Stomach smooth muscle (tissue), 2 donors: ENCODE measurements around the gene PSMA1.
"Not testable (repeated sequence)": the region's sequence is repeated elsewhere in the genome, so short reads cannot be mapped to it uniquely, and the experiment has no call there.

Experiments
- H3K27ac ChIP-seq: one replicate; pipeline ENCODE4 v1.7.0; 2013; ENCODE audit warnings: mild to moderate bottlenecking, low read length, inconsistent platforms
- H3K27me3 ChIP-seq, 2 donors: one replicate each; pipeline ENCODE4 v1.7.0; 2013; ENCODE audit warnings: low read length in 2 of 2; ENCODE audit not compliant: insufficient read depth in 2 of 2, control insufficient read depth in 1 of 2
- H3K36me3 ChIP-seq, 2 donors: one replicate each; pipeline ENCODE4 v1.7.0; 2013; ENCODE audit warnings: low read length in 2 of 2; ENCODE audit not compliant: control insufficient read depth in 2 of 2, insufficient read depth in 2 of 2
- H3K4me1 ChIP-seq: one replicate; pipeline ENCODE4 v1.7.0; 2013; ENCODE audit warnings: low read length; ENCODE audit not compliant: control insufficient read depth, insufficient read depth
- H3K4me3 ChIP-seq, 2 donors: one replicate each; pipeline ENCODE4 v1.7.0; 2013; ENCODE audit warnings: low read length in 2 of 2
- H3K9ac ChIP-seq, 2 donors: one replicate each; pipeline ENCODE4 v1.7.0; 2013; ENCODE audit warnings: low read length in 2 of 2, mild to moderate bottlenecking in 1 of 2
- H3K9me3 ChIP-seq, 2 donors: one replicate each; pipeline ENCODE4 v1.7.0; 2013; ENCODE audit warnings: low read length in 2 of 2; ENCODE audit not compliant: control insufficient read depth in 2 of 2
- donor health status: healthy.
- donor health status: Pancreatic carcinoma.

The PSMA1 gene

DNA sequence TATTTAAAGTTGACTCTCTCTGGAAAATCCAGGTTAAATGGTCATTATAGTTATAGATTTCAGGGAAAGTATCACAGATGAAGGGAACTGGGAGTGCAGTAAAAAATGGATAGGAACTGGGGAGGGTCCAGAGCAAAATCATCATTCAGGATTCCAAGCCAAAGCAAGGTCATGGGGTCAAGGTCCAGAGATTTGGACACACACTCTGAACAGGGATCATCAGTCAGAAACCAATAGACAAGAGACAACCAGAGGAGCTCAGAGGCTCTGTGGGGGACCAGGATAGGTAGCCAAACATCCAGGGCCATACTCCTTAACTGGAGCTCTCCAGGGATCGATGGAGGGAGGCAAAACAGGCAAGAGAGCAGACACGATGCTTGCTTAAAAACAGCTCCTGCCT, 27.3 kb upstream of the PSMA1 start:
- H3K36me3 ChIP-seq, result no peaks in the 10 kb centered on the region
- H3K4me1 ChIP-seq, result no peaks in the 10 kb centered on the region
- no peaks in the 10 kb centered on the region for H3K27me3 ChIP-seq
- H3K9me3 ChIP-seq, result no peaks in the 10 kb centered on the region
- no peak overlapping the region for H3K9ac ChIP-seq
- no peak overlapping the region for H3K4me3 ChIP-seq
- H3K27ac ChIP-seq, result no peak overlapping the region

GRCh38 chr11:14546672-14547071, 26.5 kb upstream of the PSMA1 start:
- Histone ChIP-seq H3K9me3 (no peaks in the 10 kb centered on the region), H3K27me3 (no peaks in the 10 kb centered on the region), H3K27ac (no peak overlapping the region), H3K4me3 (no peak overlapping the region), H3K4me1 (no peaks in the 10 kb centered on the region), H3K9ac (no peak overlapping the region), H3K36me3 (no peaks in the 10 kb centered on the region)

DNA sequence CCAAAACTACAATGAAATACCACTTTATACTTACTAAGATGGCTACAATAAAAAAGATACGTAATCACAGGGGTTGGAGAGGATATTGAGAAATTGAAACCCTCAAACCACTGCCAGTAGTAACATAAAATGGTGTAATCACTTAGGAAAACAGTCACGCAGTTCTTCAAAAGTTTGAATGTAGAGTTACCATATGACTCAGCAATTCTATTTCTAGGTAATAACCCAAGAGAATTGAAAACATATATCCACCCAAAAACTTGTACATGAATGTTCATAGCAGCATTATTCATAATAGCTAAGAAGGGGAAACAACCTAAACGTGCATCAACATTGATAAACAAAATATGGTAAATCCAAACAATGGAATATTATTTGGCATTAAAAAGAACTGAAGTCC, 24.4 kb upstream of the PSMA1 start:
- Histone ChIP-seq H3K9ac (no peak overlapping the region), H3K27ac (no peak overlapping the region)

DNA sequence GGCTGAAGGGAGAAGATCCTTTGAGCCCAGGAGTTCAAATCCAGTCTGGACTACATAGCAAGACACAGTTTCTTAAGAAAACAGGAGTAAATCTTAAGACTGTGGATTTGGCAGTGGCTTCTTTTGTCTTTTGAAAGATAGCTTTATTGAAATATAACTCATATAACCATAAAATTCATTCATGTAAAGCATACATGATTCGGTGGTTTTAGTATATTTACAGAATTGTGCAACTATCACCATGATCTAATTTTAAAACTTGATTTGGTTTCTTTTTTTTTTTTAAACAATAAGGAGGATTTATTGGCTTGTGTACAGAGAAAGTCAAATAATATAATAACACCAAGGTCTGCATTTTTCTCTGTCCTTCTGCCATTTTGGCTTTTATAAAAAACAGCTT, 23.1 kb upstream of the PSMA1 start:
- Histone ChIP-seq H3K27ac (no peak overlapping the region), H3K9me3 (no peaks in the 10 kb centered on the region), H3K4me3 (no peak overlapping the region), H3K27me3 (no peaks in the 10 kb centered on the region), H3K4me1 (no peaks in the 10 kb centered on the region), H3K36me3 (no peaks in the 10 kb centered on the region), H3K9ac (no peak overlapping the region)

More for the DNA sequence above, 24.4 kb upstream of the PSMA1 start:
- H3K9me3 ChIP-seq, result no peaks in the 10 kb centered on the region
- H3K36me3 ChIP-seq, result no peaks in the 10 kb centered on the region
- no peak overlapping the region for H3K4me3 ChIP-seq
- H3K27me3 ChIP-seq, result no peaks in the 10 kb centered on the region
- H3K4me1 ChIP-seq, result no peaks in the 10 kb centered on the region

DNA sequence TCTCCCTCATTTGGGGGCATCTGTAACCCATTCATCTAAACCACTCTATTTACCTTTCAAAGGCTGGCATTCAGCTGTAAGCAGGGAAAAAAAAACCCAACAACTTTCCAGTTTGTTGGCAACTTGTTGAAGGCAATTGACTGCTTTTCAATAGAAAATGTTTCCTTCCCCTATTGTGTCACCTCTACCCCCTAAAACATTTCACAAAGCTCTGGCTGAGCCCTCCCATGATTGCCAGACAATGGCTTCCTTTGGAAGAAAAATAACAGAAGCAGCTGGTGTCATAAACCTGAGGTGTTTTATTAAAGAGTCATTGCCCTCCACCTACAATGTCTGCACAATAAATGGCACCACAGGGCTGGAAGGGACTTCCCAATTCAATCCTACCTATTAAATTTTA, 22.1 kb upstream of the PSMA1 start:
- no peak overlapping the region for H3K27ac ChIP-seq

GRCh38 chr11:14541192-14541947, 21.2 kb upstream of the PSMA1 start:
- H3K4me3 ChIP-seq, result no peak overlapping the region
- no peaks in the 10 kb centered on the region for H3K4me1 ChIP-seq
- H3K27ac ChIP-seq, result no peak overlapping the region
- H3K9ac ChIP-seq, result no peak overlapping the region
- no peaks in the 10 kb centered on the region for H3K27me3 ChIP-seq
- no peaks in the 10 kb centered on the region for H3K9me3 ChIP-seq
- H3K36me3 ChIP-seq, result no peaks in the 10 kb centered on the region

More for the DNA sequence above, 22.1 kb upstream of the PSMA1 start:
- H3K27me3 ChIP-seq, result no peaks in the 10 kb centered on the region
- H3K9ac ChIP-seq, result no peak overlapping the region
- H3K4me3 ChIP-seq, result no peak overlapping the region
- no peaks in the 10 kb centered on the region for H3K4me1 ChIP-seq
- no peaks in the 10 kb centered on the region for H3K9me3 ChIP-seq
- H3K36me3 ChIP-seq, result no peaks in the 10 kb centered on the region

DNA sequence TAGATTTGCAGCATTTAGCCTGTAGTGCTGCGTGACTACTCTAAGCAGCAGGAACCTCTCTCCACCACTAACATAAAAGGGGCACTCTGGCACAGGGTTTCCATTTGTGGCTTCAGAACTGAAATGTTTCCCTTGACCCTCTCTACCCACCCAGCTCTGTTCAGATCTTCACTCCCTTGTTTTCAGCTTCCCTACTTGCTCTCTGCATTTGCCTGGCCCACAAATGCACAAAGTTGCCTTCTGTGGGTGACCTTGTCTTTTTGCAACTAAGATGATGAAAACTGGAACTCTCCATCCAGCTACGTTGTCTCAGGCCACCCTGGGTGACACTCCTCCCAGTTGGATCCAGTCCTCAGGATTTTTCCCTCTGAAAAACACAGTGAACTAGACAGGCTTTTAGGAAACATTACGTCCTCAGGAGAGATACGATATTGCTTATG, 19.8 kb upstream of the PSMA1 start:
- H3K27me3 ChIP-seq, result no peaks in the 10 kb centered on the region
- H3K4me1 ChIP-seq, result no peaks in the 10 kb centered on the region
- no peak overlapping the region for H3K27ac ChIP-seq
- H3K9ac ChIP-seq, result no peak overlapping the region
- H3K36me3 ChIP-seq, result no peaks in the 10 kb centered on the region
- no peaks in the 10 kb centered on the region for H3K9me3 ChIP-seq
- H3K4me3 ChIP-seq, result no peak overlapping the region

- no peak overlapping the region for H3K27ac ChIP-seq
- H3K4me3 ChIP-seq, result no peak overlapping the region
- H3K36me3 ChIP-seq, result no peaks in the 10 kb centered on the region
- H3K9ac ChIP-seq, result no peak overlapping the region
- no peaks in the 10 kb centered on the region for H3K9me3 ChIP-seq
- no peaks in the 10 kb centered on the region for H3K27me3 ChIP-seq
- no peaks in the 10 kb centered on the region for H3K4me1 ChIP-seq
These were observed 18.9 kb upstream of the PSMA1 start for GRCh38 chr11:14538926-14539554.

GRCh38 chr11:14538271-14538925, 18.2 kb upstream of the PSMA1 start:
- no peaks in the 10 kb centered on the region for H3K36me3 ChIP-seq
- H3K9ac ChIP-seq, result no peak overlapping the region
- no peaks in the 10 kb centered on the region for H3K27me3 ChIP-seq
- H3K27ac ChIP-seq, result no peak overlapping the region
- H3K4me1 ChIP-seq, result no peaks in the 10 kb centered on the region
- H3K4me3 ChIP-seq, result no peak overlapping the region
- no peaks in the 10 kb centered on the region for H3K9me3 ChIP-seq

GRCh38 chr11:14537134-14537599, 17.0 kb upstream of the PSMA1 start:
- H3K9ac ChIP-seq, result no peak overlapping the region
- no peaks in the 10 kb centered on the region for H3K4me1 ChIP-seq
- no peak overlapping the region for H3K4me3 ChIP-seq
- no peaks in the 10 kb centered on the region for H3K27me3 ChIP-seq
- H3K9me3 ChIP-seq, result no peaks in the 10 kb centered on the region
- no peak overlapping the region for H3K27ac ChIP-seq
- no peaks in the 10 kb centered on the region for H3K36me3 ChIP-seq

DNA sequence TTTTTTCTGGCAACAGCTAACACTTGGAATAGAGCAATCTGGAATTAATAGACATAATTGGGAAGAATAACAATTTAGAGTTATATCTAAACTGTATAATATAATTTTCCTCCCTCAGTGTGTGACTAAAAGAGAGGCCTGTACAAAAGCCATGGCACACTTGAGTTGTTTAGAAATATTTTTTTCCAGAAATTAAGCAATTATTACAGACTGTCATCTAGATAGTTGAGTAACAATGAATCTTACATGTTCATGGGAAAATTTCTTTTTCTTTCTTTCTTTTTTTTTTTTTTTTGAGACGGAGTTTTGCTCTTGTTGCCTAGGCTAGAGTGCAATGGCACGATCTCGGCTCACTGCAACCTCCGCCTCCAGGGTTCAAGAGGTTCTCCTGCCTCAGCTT, 15.0 kb upstream of the PSMA1 start:
- not testable (repeated sequence) for H3K4me3 ChIP-seq, H3K36me3 ChIP-seq, H3K27ac ChIP-seq, H3K9ac ChIP-seq, H3K4me1 ChIP-seq, H3K27me3 ChIP-seq, H3K9me3 ChIP-seq
